Lower lobe of right lung (tissue), 2 donors: ENCODE measurements around the gene MBNL1. TPM values are rescaled to one million over a fixed set of nuclear protein-coding genes. Genes with fewer than 3 reads are reported as not detected.
A peak's percentile ranks its signal among the peaks of the same experiment; 100 is the strongest.

Experiments
- ATAC-seq, 2 donors: fragments of 200-7000 bp; cut with Tn5 transposase; one replicate each; pipeline ENCODE4 v1.9.1; 2020 to 2022; ENCODE audit warnings: mild to moderate bottlenecking in 2 of 2, moderate library complexity in 2 of 2
- DNase-seq: peaks from one replicate; pipeline ENCODE4 v3.0.0-alpha.2; 2020
- H3K27ac ChIP-seq: fragments of 200-600 bp; one replicate; pipeline ENCODE4 v1.8.0; 2022
- H3K27me3 ChIP-seq: fragments of 200-600 bp; one replicate; pipeline ENCODE4 v1.8.0; 2022; ENCODE audit warnings: low read depth
- H3K36me3 ChIP-seq: fragments of 200-600 bp; one replicate; pipeline ENCODE4 v1.8.0; 2022; ENCODE audit warnings: mild to moderate bottlenecking
- H3K4me1 ChIP-seq: fragments of 200-600 bp; one replicate; pipeline ENCODE4 v1.8.0; 2022
- H3K4me3 ChIP-seq: fragments of 200-600 bp; one replicate; pipeline ENCODE4 v1.8.0; 2022; ENCODE audit warnings: mild to moderate bottlenecking
- H3K9me3 ChIP-seq: fragments of 200-600 bp; one replicate; pipeline ENCODE4 v1.8.0; 2022
- intact Hi-C: fragments of 100-400 bp; cut with DNase I; formaldehyde crosslinking; loops from one replicate; pipeline ENCODE4 v1.11.0; 2022
- total RNA-seq: library from RNA; stranded (reverse); fragmentation: NEBNext Ultra II Directional; extraction: Animal tissue kit (Norgen Biotek cat#: 25700); gene quantifications from one replicate; pipeline ENCODE4 v1.2.1, GENCODE V29; 2021
- TF ChIP-seq, protein P1 (sequence below): fragments of 200-600 bp; IDR thresholded peaks from one replicate; pipeline ENCODE4 v1.8.0; 2022; ENCODE audit warnings: antibody characterized with exemption, mild to moderate bottlenecking
- donor health status: DM: no; HTN: yes; CAD: no; lungs with severe emphysema.

MBNL1 gene
- total RNA-seq, 1 donor from 2014 or later, result 235 TPM

DNA sequence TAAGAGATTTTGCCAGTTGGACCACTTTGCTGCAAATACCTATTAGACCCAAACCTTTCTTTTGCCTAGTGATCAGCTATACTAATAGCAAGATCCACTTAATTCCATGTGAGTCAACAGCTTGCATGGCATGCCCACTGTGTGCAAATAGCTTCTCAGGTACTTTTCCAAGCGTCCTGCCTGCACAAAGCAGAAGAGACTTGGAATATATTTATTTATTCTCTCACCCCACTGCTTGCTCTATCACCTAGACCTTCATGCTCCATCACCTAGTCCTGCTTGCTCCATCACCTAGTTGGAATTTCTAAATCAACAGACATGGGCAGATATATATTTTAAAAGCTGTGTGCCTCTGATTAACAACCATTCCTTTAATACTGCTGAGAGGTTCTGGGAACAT lies 47.6 kb downstream of the MBNL1 start:
- H3K36me3 ChIP-seq, result no peaks in the 10 kb centered on the region
- intact Hi-C loops, result no loop called here
- ATAC-seq, result peak in 1 of 2 donors; percentile 25
- DNase-seq, result no peak
- H3K27me3 ChIP-seq, result no peaks in the 10 kb centered on the region
- H3K4me3 ChIP-seq, result no peak overlapping the region
- no peaks in the 10 kb centered on the region for H3K9me3 ChIP-seq
- H3K4me1 ChIP-seq, result peaks cover 68% of the 10 kb centered on the region
- H3K27ac ChIP-seq, result no peak overlapping the region
- TF ChIP-seq, protein P1, sequence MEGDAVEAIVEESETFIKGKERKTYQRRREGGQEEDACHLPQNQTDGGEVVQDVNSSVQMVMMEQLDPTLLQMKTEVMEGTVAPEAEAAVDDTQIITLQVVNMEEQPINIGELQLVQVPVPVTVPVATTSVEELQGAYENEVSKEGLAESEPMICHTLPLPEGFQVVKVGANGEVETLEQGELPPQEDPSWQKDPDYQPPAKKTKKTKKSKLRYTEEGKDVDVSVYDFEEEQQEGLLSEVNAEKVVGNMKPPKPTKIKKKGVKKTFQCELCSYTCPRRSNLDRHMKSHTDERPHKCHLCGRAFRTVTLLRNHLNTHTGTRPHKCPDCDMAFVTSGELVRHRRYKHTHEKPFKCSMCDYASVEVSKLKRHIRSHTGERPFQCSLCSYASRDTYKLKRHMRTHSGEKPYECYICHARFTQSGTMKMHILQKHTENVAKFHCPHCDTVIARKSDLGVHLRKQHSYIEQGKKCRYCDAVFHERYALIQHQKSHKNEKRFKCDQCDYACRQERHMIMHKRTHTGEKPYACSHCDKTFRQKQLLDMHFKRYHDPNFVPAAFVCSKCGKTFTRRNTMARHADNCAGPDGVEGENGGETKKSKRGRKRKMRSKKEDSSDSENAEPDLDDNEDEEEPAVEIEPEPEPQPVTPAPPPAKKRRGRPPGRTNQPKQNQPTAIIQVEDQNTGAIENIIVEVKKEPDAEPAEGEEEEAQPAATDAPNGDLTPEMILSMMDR, result no peak

GRCh38 chr3:152317184-152317583 lies 48.5 kb downstream of the MBNL1 start:
- H3K36me3 ChIP-seq, result no peaks in the 10 kb centered on the region
- H3K4me1 ChIP-seq, result peaks cover 77% of the 10 kb centered on the region
- intact Hi-C loops, result no loop called here
- DNase-seq, result no peak
- H3K9me3 ChIP-seq, result no peaks in the 10 kb centered on the region
- H3K27me3 ChIP-seq, result no peaks in the 10 kb centered on the region
- TF ChIP-seq, protein P1, result no peak
- ATAC-seq, result no peak
- no peak overlapping the region for H3K4me3 ChIP-seq
- H3K27ac ChIP-seq, result no peak overlapping the region

DNA sequence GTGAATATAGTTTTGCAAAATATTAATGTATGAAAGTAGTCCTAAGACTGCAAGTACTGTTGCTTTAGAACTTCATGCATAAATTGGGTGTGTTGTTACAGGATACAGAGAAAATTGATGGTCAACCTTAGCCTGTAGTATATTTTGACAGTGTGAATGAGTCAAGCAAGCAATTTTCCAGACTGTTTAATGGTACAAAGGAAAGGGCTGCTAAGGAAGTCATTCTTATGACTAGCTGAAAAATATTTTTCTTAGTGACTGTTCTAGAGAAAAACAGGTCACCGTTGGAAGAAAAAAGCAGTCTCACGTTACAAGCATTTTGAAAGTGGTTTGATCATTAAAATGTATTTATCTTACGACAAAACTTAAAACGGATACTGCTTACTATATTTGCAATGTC lies 49.2 kb downstream of the MBNL1 start:
- TF ChIP-seq, protein P1, result no peak
- no peak for ATAC-seq
- peaks cover 85% of the 10 kb centered on the region for H3K4me1 ChIP-seq

DNA sequence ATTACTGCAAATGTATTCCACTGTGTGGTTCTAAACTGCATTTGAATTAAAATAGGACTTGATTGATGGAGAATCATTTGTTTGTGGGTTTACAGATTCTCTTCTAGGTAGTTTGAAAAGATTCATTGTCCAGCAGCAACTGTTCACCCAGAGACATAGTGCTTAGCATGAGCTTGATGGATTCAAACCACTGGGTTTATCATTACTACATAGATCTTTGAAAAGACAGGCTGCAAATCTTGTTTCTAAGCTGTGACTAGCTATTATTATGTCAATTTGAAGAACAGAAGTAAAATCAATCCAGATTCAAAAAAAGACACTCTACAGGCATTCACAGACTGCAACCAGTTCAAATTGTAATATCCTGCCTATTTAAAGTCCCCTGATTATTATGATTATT lies 49.8 kb downstream of the MBNL1 start:
- no peaks in the 10 kb centered on the region for H3K27me3 ChIP-seq
- ATAC-seq (no peak), DNase-seq (no peak)
- no peak overlapping the region for H3K4me3 ChIP-seq
- TF ChIP-seq, protein P1, result no peak
- peaks cover 90% of the 10 kb centered on the region for H3K4me1 ChIP-seq
- H3K9me3 ChIP-seq, result no peaks in the 10 kb centered on the region
- H3K36me3 ChIP-seq, result no peaks in the 10 kb centered on the region
- H3K27ac ChIP-seq, result no peak overlapping the region
- intact Hi-C loops, result no loop called here

More for the DNA sequence above, 49.2 kb downstream of the MBNL1 start:
- H3K9me3 ChIP-seq, result no peaks in the 10 kb centered on the region
- no peak overlapping the region for H3K4me3 ChIP-seq
- no peaks in the 10 kb centered on the region for H3K36me3 ChIP-seq
- DNase-seq, result no peak
- no peaks in the 10 kb centered on the region for H3K27me3 ChIP-seq
- intact Hi-C loops, result no loop called here
- no peak overlapping the region for H3K27ac ChIP-seq

- Histone ChIP-seq H3K4me1 (peaks cover 97% of the 10 kb centered on the region), H3K27me3 (no peaks in the 10 kb centered on the region), H3K9me3 (no peaks in the 10 kb centered on the region), H3K4me3 (no peak overlapping the region), H3K27ac (no peak overlapping the region), H3K36me3 (no peaks in the 10 kb centered on the region)
- DNase-seq (no peak), ATAC-seq (no peak)
- intact Hi-C loops, result no loop called here
- TF ChIP-seq, protein P1, result no peak
Measured at GRCh38 chr3:152319256-152319655, 50.5 kb downstream of the MBNL1 start.
